ENCODE results near the gene DCAF6. TPM values are rescaled to one million over a fixed set of nuclear protein-coding genes. Genes with fewer than 3 reads are reported as not detected.

Gene DCAF6
- total RNA-seq, 1 experiment from 2014 or later: 41.9 TPM

DNA sequence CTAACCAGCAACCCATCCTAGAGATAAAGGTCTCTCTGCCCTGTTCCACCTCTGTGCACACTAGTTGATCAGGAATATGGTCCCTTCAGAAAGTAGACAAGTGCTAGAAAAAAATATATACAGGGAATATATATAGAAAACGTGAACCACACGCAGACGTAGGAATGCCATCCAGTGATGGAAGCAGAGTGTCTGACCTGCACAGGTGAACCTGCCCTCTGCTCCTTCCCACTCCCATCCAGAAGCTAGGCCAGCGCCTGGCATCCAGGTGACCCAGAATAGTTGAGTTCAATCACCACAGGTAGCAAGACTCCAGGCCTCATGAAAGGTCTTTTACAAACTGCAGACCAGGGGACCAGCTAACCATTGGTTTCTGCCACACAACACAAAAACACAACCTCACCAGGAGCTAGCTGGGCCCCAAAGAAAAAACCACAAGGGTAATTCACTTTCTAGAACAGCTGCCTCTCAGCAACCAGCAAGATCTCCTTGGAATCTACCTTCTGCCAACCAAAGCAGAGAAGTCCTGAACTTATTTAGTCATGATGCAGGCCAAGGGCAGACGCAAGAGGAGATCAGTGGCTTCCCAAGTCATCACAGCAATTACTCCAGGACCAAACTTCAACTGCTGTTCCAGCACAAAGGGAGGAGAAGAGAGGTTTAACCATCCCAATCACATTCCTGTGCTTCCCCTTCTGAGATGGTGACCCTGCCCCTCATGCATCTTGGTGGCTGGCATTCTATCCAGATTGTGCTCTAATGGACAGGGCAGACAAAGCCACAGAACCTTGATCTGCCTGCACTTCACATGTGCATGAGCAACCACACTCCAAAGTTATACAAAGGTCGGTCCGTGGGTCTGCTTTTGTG is 147.2 kb downstream of the DCAF6 start:
- intact Hi-C loops (cut with micrococcal nuclease; ENCODE audit: unreplicated experiment): loop anchor here (1.0 to 5.0 kb wide), 6 partner anchors 144 to 481 kb away; partner anchors contain the start of genes DCAF6, MPC2, MPZL1 and SFT2D2
- Mint-ChIP-seq H3K27ac (ENCODE audit: unreplicated experiment) (no peak overlapping the region), H3K9me3 (ENCODE audit: unreplicated experiment) (no peaks in the 10 kb centered on the region), H3K4me1 (ENCODE audit: low read depth, unreplicated experiment) (peaks cover 34% of the 10 kb centered on the region), H3K4me3 (ENCODE audit: unreplicated experiment) (no peak overlapping the region), H3K27me3 (ENCODE audit: insufficient read depth, unreplicated experiment) (no peaks in the 10 kb centered on the region), H3K36me3 (ENCODE audit: insufficient read depth, unreplicated experiment) (peaks cover 70% of the 10 kb centered on the region)
- H3K4me3 ChIP-seq (ENCODE audit: low read depth, low read length): no peak overlapping the region
- no peaks in the 10 kb centered on the region for H3K27me3 ChIP-seq (replicated peaks; ENCODE audit: control insufficient read depth, insufficient read depth, low read length)
- ChIA-PET CTCF (no interaction called here), POLR2A (no interaction called here)
- TF ChIP-seq, protein P1, sequence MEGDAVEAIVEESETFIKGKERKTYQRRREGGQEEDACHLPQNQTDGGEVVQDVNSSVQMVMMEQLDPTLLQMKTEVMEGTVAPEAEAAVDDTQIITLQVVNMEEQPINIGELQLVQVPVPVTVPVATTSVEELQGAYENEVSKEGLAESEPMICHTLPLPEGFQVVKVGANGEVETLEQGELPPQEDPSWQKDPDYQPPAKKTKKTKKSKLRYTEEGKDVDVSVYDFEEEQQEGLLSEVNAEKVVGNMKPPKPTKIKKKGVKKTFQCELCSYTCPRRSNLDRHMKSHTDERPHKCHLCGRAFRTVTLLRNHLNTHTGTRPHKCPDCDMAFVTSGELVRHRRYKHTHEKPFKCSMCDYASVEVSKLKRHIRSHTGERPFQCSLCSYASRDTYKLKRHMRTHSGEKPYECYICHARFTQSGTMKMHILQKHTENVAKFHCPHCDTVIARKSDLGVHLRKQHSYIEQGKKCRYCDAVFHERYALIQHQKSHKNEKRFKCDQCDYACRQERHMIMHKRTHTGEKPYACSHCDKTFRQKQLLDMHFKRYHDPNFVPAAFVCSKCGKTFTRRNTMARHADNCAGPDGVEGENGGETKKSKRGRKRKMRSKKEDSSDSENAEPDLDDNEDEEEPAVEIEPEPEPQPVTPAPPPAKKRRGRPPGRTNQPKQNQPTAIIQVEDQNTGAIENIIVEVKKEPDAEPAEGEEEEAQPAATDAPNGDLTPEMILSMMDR (IDR thresholded peaks at IDR 0.05; ENCODE audit: insufficient read depth in 1 of 2, low read depth in 1 of 2, low read length in 1 of 2, severe bottlenecking in 1 of 2, unreplicated experiment in 1 of 2): no peak
- H3K36me3 ChIP-seq (ENCODE audit: control insufficient read depth, insufficient read depth, low read length): peaks cover 1% of the 10 kb centered on the region
- H3K9me3 ChIP-seq: no peaks in the 10 kb centered on the region
- peaks cover 38% of the 10 kb centered on the region for H3K4me1 ChIP-seq
- no peak for DNase-seq
- no TSS peak for BruUV-seq (replicated peaks)

GRCh38 chr1:168084396-168085231 is 148.1 kb downstream of the DCAF6 start:
- H3K4me1 Mint-ChIP-seq (ENCODE audit: low read depth, unreplicated experiment): peaks cover 40% of the 10 kb centered on the region
- Histone ChIP-seq H3K27me3 (replicated peaks; ENCODE audit: control insufficient read depth, insufficient read depth, low read length) (no peaks in the 10 kb centered on the region), H3K4me3 (ENCODE audit: low read depth, low read length) (no peak overlapping the region), H3K36me3 (ENCODE audit: control insufficient read depth, insufficient read depth, low read length) (peaks cover 1% of the 10 kb centered on the region), H3K4me1 (peaks cover 29% of the 10 kb centered on the region), H3K9me3 (no peaks in the 10 kb centered on the region)
- intact Hi-C loops (cut with micrococcal nuclease; ENCODE audit: unreplicated experiment): loop anchor here (1.0 to 5.0 kb wide), 4 partner anchors 143 to 482 kb away; partner anchors contain the start of genes DCAF6, MPC2 and SFT2D2
- TF ChIP-seq, protein P1 (IDR thresholded peaks at IDR 0.05; ENCODE audit: insufficient read depth in 1 of 2, low read depth in 1 of 2, low read length in 1 of 2, severe bottlenecking in 1 of 2, unreplicated experiment in 1 of 2): peak; percentile 80 to 95
- H3K4me3 Mint-ChIP-seq (ENCODE audit: unreplicated experiment): no peak overlapping the region
- CTCF ChIA-PET: interaction anchor here (0.6 to 1.0 kb wide), 3 partner anchors 15 to 237 kb away, joined by 3 to 8 read pairs (median 4); no protein-coding TSS in a partner anchor
- no peaks in the 10 kb centered on the region for H3K27me3 Mint-ChIP-seq (ENCODE audit: insufficient read depth, unreplicated experiment)
- POLR2A ChIA-PET: no interaction called here
- BruUV-seq (replicated peaks): no TSS peak
- peaks cover 74% of the 10 kb centered on the region for H3K36me3 Mint-ChIP-seq (ENCODE audit: insufficient read depth, unreplicated experiment)
- DNase-seq: peak; percentile 56 to 71
- H3K9me3 Mint-ChIP-seq (ENCODE audit: unreplicated experiment): no peaks in the 10 kb centered on the region
- H3K27ac Mint-ChIP-seq (ENCODE audit: unreplicated experiment): peak overlapping the region; percentile 46

DNA sequence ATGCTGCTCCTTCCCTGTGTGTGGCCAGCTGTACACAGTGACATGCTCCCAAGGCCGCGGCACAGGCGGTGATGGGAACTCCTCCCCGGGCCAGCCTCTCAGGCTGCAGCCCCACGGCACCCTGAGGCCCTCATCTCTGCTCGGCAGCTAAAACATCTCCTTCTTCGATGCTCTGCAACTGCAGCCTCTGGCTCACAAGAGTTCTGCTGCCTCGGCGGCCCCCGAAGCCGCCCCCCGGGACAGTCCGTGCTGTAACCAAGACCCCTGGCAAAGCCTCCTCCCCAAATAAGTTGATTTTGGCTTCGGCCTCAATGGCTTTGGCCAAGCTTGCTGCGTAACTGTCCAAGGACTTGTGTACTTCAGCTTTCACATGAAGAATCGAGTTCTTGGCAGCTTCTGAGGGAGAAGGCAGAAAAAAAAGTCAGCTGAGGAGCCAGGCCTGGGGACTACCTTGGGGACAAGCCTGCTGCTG is 149.0 kb downstream of the DCAF6 start:
- POLR2A ChIA-PET: no interaction called here
- H3K4me3 Mint-ChIP-seq (ENCODE audit: unreplicated experiment): no peak overlapping the region
- peaks cover 1% of the 10 kb centered on the region for H3K36me3 ChIP-seq (ENCODE audit: control insufficient read depth, insufficient read depth, low read length)

More for the DNA sequence above, 149.0 kb downstream of the DCAF6 start:
- H3K27me3 Mint-ChIP-seq (ENCODE audit: insufficient read depth, unreplicated experiment): no peaks in the 10 kb centered on the region
- no peak overlapping the region for H3K4me3 ChIP-seq (ENCODE audit: low read depth, low read length)
- intact Hi-C loops (cut with micrococcal nuclease; ENCODE audit: unreplicated experiment): no loop called here
- TF ChIP-seq, protein P1 (IDR thresholded peaks at IDR 0.05; ENCODE audit: insufficient read depth in 1 of 2, low read depth in 1 of 2, low read length in 1 of 2, severe bottlenecking in 1 of 2, unreplicated experiment in 1 of 2): no peak
- H3K4me1 Mint-ChIP-seq (ENCODE audit: low read depth, unreplicated experiment): peaks cover 32% of the 10 kb centered on the region
- H3K27ac Mint-ChIP-seq (ENCODE audit: unreplicated experiment): no peak overlapping the region
- CTCF ChIA-PET: interaction anchor here (0.6 to 1.0 kb wide), 3 partner anchors 14 to 236 kb away, joined by 3 to 8 read pairs (median 4); no protein-coding TSS in a partner anchor
- no peak for DNase-seq
- H3K9me3 Mint-ChIP-seq (ENCODE audit: unreplicated experiment): no peaks in the 10 kb centered on the region
- peaks cover 21% of the 10 kb centered on the region for H3K4me1 ChIP-seq
- H3K9me3 ChIP-seq: no peaks in the 10 kb centered on the region
- no peaks in the 10 kb centered on the region for H3K27me3 ChIP-seq (replicated peaks; ENCODE audit: control insufficient read depth, insufficient read depth, low read length)
- H3K36me3 Mint-ChIP-seq (ENCODE audit: insufficient read depth, unreplicated experiment): peaks cover 82% of the 10 kb centered on the region
- no TSS peak for BruUV-seq (replicated peaks)
